HG03378 (cell line): Measurements from ENCODE around the gene MTR.

Experiments used
- ATAC-seq: cut with Tn5 transposase; IDR thresholded peaks from one replicate; pipeline ENCODE4 v1.9.1; 2021; ENCODE audit warnings: mild to moderate bottlenecking, moderate library complexity; ENCODE audit not compliant: unreplicated experiment

The MTR gene

GRCh38 chr1:236795035-236795756, at the start of gene MTR:
Gene MTR, plus strand, starts transcription at chr1:236795292. Its CDS starts 412 bp downstream, at chr1:236795704.
- peak; percentile 99 for ATAC-seq

GRCh38 chr1:236746785-236747184, 48.3 kb upstream of the MTR start:
- ATAC-seq: no peak

- ATAC-seq: no peak
These were observed 47.6 kb upstream of the MTR start for GRCh38 chr1:236747311-236747985.

- no peak for ATAC-seq
These were observed 46.7 kb upstream of the MTR start for GRCh38 chr1:236748268-236748870.

- no peak for ATAC-seq
These were observed 44.2 kb upstream of the MTR start for GRCh38 chr1:236750928-236751327.

GRCh38 chr1:236751385-236751784, 43.7 kb upstream of the MTR start:
- no peak for ATAC-seq

GRCh38 chr1:236751935-236752334, 43.2 kb upstream of the MTR start:
- no peak for ATAC-seq

- ATAC-seq: no peak
These were observed 41.6 kb upstream of the MTR start for GRCh38 chr1:236753516-236753915.

- no peak for ATAC-seq
These were observed 41.1 kb upstream of the MTR start for GRCh38 chr1:236753964-236754363.

- no peak for ATAC-seq
These were observed 40.4 kb upstream of the MTR start for GRCh38 chr1:236754525-236755210.

- no peak for ATAC-seq
These were observed 37.5 kb upstream of the MTR start for GRCh38 chr1:236757640-236758039.

- ATAC-seq: no peak
These were observed 35.7 kb upstream of the MTR start for GRCh38 chr1:236759252-236759859.

GRCh38 chr1:236760480-236760879, 34.6 kb upstream of the MTR start:
- no peak for ATAC-seq

GRCh38 chr1:236760986-236761385, 34.1 kb upstream of the MTR start:
- ATAC-seq: no peak

- no peak for ATAC-seq
These were observed 33.5 kb upstream of the MTR start for GRCh38 chr1:236761397-236762132.

- ATAC-seq: no peak
These were observed 32.7 kb upstream of the MTR start for GRCh38 chr1:236762410-236762809.

- no peak for ATAC-seq
These were observed 29.3 kb upstream of the MTR start for GRCh38 chr1:236765831-236766230.

GRCh38 chr1:236766506-236766905, 28.6 kb upstream of the MTR start:
- no peak for ATAC-seq

- no peak for ATAC-seq
These were observed 27.8 kb upstream of the MTR start for GRCh38 chr1:236767276-236767675.

GRCh38 chr1:236768601-236769000, 26.5 kb upstream of the MTR start:
- ATAC-seq: no peak
